ENCODE data around the gene HNRNPA1.

The HNRNPA1 gene

GRCh38 chr12:54287261-54288157, 7.0 kb downstream of the HNRNPA1 start:
- H3K36me3 ChIP-seq (ENCODE audit: insufficient read depth, low read length): peaks cover 59% of the 10 kb centered on the region
- no peak overlapping the region for H3K4me3 ChIP-seq
- peak overlapping the region; percentile 75 for H3K27ac ChIP-seq
- no peaks in the 10 kb centered on the region for H3K9me3 ChIP-seq (ENCODE audit: low read depth, low read length)
- no peak for DNase-seq (ENCODE audit: low read depth, low spot score)
- no peak overlapping the region for H3K9ac ChIP-seq (ENCODE audit: insufficient read length)
- TF ChIP-seq EZH2 (IDR thresholded peaks at IDR 0.05): no peak
- TF ChIP-seq POLR2AphosphoS5 (IDR thresholded peaks at IDR 0.05; ENCODE audit: borderline replicate concordance, low read depth, low read length): peak; percentile 79; the same call in 1 of the 2 replicates

- no peak for DNase-seq (ENCODE audit: low read depth, low spot score)
- TF ChIP-seq POLR2AphosphoS5 (IDR thresholded peaks at IDR 0.05; ENCODE audit: borderline replicate concordance, low read depth, low read length) (no peak), FOXP2 (optimal IDR thresholded peaks at IDR 0.05; ENCODE audit: control extremely low read depth, extremely low read length, insufficient read depth) (no peak), EZH2 (IDR thresholded peaks at IDR 0.05) (no peak)
- Histone ChIP-seq H3K9ac (ENCODE audit: insufficient read length) (no peak overlapping the region), H3K27ac (no peak overlapping the region), H3K9me3 (ENCODE audit: low read depth, low read length) (no peaks in the 10 kb centered on the region), H3K36me3 (ENCODE audit: insufficient read depth, low read length) (peaks cover 11% of the 10 kb centered on the region), H3K4me3 (no peak overlapping the region)
Observed at GRCh38 chr12:54292083-54292930, 11.8 kb downstream of the HNRNPA1 start.

- Histone ChIP-seq H3K9ac (ENCODE audit: insufficient read length) (no peak overlapping the region), H3K9me3 (ENCODE audit: low read depth, low read length) (no peaks in the 10 kb centered on the region), H3K27ac (no peak overlapping the region), H3K4me3 (no peak overlapping the region), H3K36me3 (ENCODE audit: insufficient read depth, low read length) (peaks cover 5% of the 10 kb centered on the region)
- DNase-seq (ENCODE audit: low read depth, low spot score): no peak
- no peak for TF ChIP-seq EZH2 (IDR thresholded peaks at IDR 0.05)
Observed at GRCh38 chr12:54292931-54293241, 12.4 kb downstream of the HNRNPA1 start.

- no peaks in the 10 kb centered on the region for H3K9me3 ChIP-seq (ENCODE audit: low read depth, low read length)
- no peak for DNase-seq (ENCODE audit: low read depth, low spot score)
- no peak overlapping the region for H3K4me3 ChIP-seq
- TF ChIP-seq POLR2AphosphoS5 (IDR thresholded peaks at IDR 0.05; ENCODE audit: borderline replicate concordance, low read depth, low read length): no peak
- TF ChIP-seq FOXP2 (optimal IDR thresholded peaks at IDR 0.05; ENCODE audit: control extremely low read depth, extremely low read length, insufficient read depth): no peak
- TF ChIP-seq EZH2 (IDR thresholded peaks at IDR 0.05): no peak
- no peak overlapping the region for H3K9ac ChIP-seq (ENCODE audit: insufficient read length)
- H3K27ac ChIP-seq: no peak overlapping the region
- no peaks in the 10 kb centered on the region for H3K36me3 ChIP-seq (ENCODE audit: insufficient read depth, low read length)
Observed at GRCh38 chr12:54294152-54294952, 13.8 kb downstream of the HNRNPA1 start.

GRCh38 chr12:54294953-54295566, 14.5 kb downstream of the HNRNPA1 start:
- no peak overlapping the region for H3K9ac ChIP-seq (ENCODE audit: insufficient read length)
- no peak for TF ChIP-seq FOXP2 (optimal IDR thresholded peaks at IDR 0.05; ENCODE audit: control extremely low read depth, extremely low read length, insufficient read depth)
- TF ChIP-seq EZH2 (IDR thresholded peaks at IDR 0.05): no peak
- no peak for TF ChIP-seq POLR2AphosphoS5 (IDR thresholded peaks at IDR 0.05; ENCODE audit: borderline replicate concordance, low read depth, low read length)

GRCh38 chr12:54296393-54297099, 16.0 kb downstream of the HNRNPA1 start:
- Histone ChIP-seq H3K27ac (no peak overlapping the region), H3K4me3 (no peak overlapping the region), H3K9me3 (ENCODE audit: low read depth, low read length) (no peaks in the 10 kb centered on the region), H3K9ac (ENCODE audit: insufficient read length) (no peak overlapping the region), H3K36me3 (ENCODE audit: insufficient read depth, low read length) (no peaks in the 10 kb centered on the region)
- DNase-seq (ENCODE audit: low read depth, low spot score): no peak
- no peak for TF ChIP-seq FOXP2 (optimal IDR thresholded peaks at IDR 0.05; ENCODE audit: control extremely low read depth, extremely low read length, insufficient read depth)
- no peak for TF ChIP-seq EZH2 (IDR thresholded peaks at IDR 0.05)
- TF ChIP-seq POLR2AphosphoS5 (IDR thresholded peaks at IDR 0.05; ENCODE audit: borderline replicate concordance, low read depth, low read length): no peak

More at GRCh38 chr12:54294953-54295566, 14.5 kb downstream of the HNRNPA1 start:
- DNase-seq (ENCODE audit: low read depth, low spot score): no peak
- Histone ChIP-seq H3K36me3 (ENCODE audit: insufficient read depth, low read length) (no peaks in the 10 kb centered on the region), H3K4me3 (no peak overlapping the region), H3K9me3 (ENCODE audit: low read depth, low read length) (no peaks in the 10 kb centered on the region), H3K27ac (no peak overlapping the region)

- no peak for TF ChIP-seq FOXP2 (optimal IDR thresholded peaks at IDR 0.05; ENCODE audit: control extremely low read depth, extremely low read length, insufficient read depth)
- no peak for TF ChIP-seq POLR2AphosphoS5 (IDR thresholded peaks at IDR 0.05; ENCODE audit: borderline replicate concordance, low read depth, low read length)
- no peak for TF ChIP-seq EZH2 (IDR thresholded peaks at IDR 0.05)
- H3K9ac ChIP-seq (ENCODE audit: insufficient read length): no peak overlapping the region
- no peak overlapping the region for H3K4me3 ChIP-seq
- no peaks in the 10 kb centered on the region for H3K9me3 ChIP-seq (ENCODE audit: low read depth, low read length)
- no peaks in the 10 kb centered on the region for H3K36me3 ChIP-seq (ENCODE audit: insufficient read depth, low read length)
- no peak overlapping the region for H3K27ac ChIP-seq
- no peak for DNase-seq (ENCODE audit: low read depth, low spot score)
Observed at GRCh38 chr12:54298904-54299303, 18.4 kb downstream of the HNRNPA1 start.

All from SK-N-MC (cell line).